Stimulated activated CD8-positive, alpha-beta memory T cell treated with anti-CD3 and anti-CD28 coated beads, Interleukin-12 subunit alpha, Interleukin-12 subunit beta, amount 100 ng/mL, for 4 hours (primary cell): Measurements from ENCODE around the gene ENTPD2.
"Not testable (repeated sequence)": the region's sequence is repeated elsewhere in the genome, so short reads cannot be mapped to it uniquely, and the experiment has no call there.

ENCODE experiments used
- DNase-seq: peaks from one replicate; pipeline ENCODE4 v3.0.0-alpha.2; 2020; ENCODE audit warnings: low read depth

Gene ENTPD2

GRCh38 chr9:137015540-137015930 is 38.3 kb downstream of the ENTPD2 start:
- DNase-seq, result no peak

DNA sequence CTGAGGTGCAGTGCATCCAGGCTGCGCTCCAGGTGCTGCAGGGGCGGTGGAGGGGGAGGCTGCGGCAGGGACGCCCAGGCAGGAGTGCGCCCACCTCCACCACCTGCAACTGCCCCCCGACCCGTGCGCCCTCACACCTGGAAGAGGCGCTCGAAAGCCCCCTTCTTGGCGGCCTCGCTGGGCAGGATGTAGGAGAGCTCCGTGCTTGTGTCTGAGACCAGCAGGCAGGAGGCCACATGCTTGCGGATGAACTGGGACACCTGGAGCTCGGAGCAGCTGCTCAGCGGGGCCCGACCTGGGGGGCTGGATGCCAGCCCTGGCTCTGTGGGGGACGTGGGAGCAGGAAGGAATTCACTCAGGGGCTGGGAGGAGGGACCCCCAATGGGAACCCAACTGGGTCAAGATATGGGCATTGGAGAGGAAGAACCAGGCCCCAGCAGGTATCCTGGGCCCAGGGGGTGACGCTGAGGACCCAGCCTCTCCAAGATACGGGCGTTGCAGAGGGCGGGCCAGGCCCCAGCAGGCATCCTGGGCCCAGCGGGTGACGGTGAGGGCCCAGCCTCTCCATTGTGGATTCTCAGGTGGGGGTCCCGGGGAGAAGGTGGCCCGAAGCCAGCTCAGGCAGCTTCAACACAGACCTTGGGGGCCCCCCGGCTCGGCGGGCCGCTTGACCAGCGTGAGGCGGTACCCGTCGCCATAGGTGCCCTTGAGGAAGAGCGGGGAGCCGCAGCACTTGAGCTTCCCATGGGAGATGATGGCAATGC is 38.9 kb downstream of the ENTPD2 start:
- DNase-seq, result no peak

- DNase-seq, result no peak
Measured at GRCh38 chr9:137014166-137014565, 39.7 kb downstream of the ENTPD2 start.

- no peak for DNase-seq
Measured at GRCh38 chr9:137013571-137013940, 40.3 kb downstream of the ENTPD2 start.

- no peak for DNase-seq
Measured at GRCh38 chr9:137012694-137013570, 40.9 kb downstream of the ENTPD2 start.

GRCh38 chr9:137011907-137012675 is 41.8 kb downstream of the ENTPD2 start:
- DNase-seq, result no peak

DNA sequence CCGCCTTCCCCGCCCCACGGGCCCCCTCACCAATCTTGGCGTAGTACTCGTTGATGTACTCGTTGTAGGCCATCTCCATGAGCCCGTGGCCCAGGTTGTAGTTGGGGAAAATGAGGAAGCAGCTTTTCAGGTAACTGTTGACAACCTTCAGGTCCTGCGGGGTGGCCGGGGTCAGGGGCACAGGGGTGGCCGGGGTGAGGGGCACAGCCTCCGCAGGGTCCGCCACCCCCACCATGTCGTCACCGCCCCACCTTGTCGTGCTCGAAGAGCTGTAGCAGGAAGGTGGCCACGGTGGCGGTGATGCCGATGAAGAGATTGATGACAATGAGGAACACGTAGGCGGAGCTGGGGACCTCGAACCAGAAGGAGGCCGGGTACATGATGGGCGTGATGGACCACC is 42.7 kb downstream of the ENTPD2 start:
- no peak for DNase-seq

DNA sequence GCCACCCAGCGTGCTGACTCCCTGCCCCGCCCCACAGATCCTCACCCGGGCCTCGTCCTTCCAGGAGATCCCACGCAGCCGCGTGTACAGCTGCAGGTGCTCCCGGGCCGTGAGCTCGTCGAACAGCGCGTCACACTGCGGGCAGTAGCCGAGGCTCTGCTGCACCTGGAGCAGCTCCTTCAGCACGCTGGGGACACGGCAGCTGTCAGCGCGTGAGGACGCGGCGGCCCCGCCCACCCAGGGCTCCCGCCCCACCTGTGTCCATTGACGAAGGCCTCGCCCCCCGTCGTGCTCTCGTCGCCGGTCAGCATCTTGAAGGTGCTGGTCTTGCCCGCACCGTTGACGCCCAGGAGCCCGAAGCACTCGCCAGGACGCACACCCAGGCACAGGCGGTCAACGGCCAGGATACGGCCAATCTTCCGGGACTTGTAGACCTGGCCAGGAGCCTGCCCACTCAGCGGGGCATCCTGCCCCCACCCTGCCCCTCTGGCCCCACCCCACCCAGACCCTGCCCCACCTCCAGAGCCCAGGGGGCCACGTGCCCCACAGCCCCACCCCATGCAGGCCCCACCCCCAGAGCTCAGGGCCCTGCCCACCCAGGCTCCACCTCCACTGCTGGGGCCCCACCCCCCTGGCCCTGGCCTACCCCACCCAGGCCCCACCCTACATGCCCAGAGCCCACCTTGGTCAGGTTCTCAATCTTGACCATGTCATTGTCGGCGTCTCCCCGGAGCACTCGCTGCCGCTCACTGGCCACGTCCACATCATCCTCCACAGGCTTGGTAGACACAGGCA is 43.7 kb downstream of the ENTPD2 start:
- DNase-seq, result no peak

DNA sequence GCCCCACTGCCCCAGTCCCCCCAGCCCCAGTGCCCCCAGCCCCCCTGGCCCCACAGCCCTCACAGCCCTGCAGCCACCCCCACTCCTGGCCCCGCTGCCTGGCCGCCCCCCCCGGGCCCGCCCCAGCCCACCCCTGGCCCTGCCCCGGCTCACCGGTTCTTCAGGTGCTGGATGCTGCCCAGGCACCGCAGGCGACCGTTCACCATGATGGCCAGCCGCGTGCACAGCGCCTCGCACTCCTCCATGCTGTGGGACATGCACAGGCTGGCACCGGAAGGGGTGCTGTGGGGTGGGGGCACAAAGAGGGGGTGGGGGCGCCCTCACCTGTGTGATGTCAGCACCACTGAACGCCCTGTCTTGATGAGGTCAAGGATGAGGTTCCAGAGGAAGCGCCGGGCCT is 44.6 kb downstream of the ENTPD2 start:
- no peak for DNase-seq

- DNase-seq, result no peak
Measured at GRCh38 chr9:137008312-137008711, 45.5 kb downstream of the ENTPD2 start.

DNA sequence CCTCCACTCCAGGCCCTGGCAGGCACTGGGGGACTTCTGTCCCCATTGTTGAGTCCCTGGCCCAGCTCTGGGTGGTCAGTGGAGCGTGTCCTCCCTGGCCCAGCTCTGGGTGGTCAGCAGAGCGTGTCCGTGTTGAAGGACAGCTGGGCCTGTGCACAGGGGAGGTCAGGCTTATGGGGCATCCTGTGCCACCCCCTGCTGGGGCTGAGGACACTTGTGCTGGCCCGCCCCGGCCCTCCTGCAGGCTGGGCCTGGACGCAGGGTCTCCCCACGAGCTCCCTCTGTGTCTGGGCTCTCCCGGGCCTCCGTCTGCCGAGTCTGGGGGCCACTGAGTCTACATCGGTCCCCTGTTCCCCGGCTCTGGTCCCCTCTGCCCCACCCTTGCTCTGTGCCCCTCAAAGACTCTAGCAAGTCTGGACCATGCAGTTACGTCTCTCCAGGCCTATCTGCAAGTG is 46.0 kb downstream of the ENTPD2 start:
- DNase-seq, result no peak

- no peak for DNase-seq
Measured at GRCh38 chr9:137007108-137007815, 46.6 kb downstream of the ENTPD2 start.

- no peak for DNase-seq
Measured at GRCh38 chr9:137006116-137007003, 47.5 kb downstream of the ENTPD2 start.

DNA sequence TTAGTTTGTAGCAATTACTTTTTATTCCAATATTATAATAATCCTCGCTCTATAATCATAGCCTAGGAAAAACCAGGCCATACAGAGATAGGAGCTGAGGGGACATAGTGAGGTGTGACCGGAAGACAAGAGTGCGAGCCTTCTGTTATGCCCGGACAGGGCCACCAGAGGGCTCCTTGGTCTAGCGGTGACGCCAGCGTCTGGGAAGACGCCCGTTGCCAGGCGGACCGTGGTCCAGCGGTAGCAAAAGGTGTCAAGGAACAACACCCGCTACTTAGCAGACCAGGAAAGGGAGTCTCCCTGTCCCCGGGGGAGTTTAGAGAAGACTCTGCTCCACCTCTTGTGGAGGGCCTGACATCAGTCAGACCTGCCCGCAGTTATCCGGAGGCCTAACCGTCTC is 49.6 kb downstream of the ENTPD2 start:
- not testable (repeated sequence) for DNase-seq

DNA sequence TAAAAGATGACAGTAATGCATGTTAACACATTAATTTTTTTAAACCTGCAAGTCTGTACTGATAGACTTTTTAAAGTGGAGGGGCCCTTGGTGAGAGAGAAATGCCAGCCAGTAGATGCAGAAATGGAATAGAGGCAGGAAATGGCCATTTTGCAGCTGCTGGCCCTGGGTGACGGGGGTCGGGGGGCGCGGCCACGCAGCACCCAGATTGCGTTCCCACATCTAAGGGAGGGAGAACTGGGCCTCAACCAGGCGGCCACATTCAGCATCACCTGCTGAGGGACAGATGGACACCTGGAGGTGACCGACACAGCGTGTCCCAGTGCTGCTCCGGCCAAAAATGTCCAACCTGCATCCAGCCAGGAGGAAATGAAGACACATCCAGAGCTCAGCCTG is 51.2 kb downstream of the ENTPD2 start:
- DNase-seq, result no peak

DNA sequence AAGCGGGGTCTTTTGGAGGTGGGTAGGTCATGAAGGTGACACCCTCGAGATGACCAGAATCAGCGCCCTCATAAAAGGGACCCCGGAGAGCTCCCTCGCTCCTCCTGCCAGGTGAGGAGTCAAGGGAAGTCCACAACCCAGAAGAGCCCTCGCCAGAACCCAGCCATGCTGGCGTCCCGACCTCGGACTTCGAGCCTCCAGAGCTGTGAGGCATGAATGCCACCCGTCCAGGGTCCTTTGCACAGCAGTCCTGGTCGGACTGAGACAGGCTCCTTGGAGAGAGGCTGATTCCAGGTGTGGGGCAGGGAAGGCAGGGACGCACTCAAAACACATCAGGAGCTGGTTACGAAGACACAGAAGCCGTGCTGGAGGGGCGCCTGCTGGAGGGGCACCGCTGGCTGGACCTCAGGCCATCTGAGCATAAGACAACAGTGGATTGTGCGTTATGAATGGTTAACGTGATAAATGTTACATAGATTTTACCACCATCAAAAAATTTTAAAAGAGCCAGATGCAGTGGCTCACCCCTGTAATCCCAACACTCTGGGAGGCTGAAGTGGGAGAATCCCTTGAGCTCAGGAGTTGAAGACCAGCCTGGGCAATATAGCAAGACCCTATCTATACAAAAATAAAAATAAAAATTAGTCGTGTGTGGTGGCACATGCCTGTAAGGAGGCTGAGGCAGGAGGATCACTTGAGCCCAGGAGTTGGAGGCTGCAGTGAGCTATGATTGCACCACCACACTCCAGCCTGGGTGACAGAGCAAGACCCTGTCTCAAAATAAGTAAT is 51.8 kb downstream of the ENTPD2 start:
- no peak for DNase-seq

DNA sequence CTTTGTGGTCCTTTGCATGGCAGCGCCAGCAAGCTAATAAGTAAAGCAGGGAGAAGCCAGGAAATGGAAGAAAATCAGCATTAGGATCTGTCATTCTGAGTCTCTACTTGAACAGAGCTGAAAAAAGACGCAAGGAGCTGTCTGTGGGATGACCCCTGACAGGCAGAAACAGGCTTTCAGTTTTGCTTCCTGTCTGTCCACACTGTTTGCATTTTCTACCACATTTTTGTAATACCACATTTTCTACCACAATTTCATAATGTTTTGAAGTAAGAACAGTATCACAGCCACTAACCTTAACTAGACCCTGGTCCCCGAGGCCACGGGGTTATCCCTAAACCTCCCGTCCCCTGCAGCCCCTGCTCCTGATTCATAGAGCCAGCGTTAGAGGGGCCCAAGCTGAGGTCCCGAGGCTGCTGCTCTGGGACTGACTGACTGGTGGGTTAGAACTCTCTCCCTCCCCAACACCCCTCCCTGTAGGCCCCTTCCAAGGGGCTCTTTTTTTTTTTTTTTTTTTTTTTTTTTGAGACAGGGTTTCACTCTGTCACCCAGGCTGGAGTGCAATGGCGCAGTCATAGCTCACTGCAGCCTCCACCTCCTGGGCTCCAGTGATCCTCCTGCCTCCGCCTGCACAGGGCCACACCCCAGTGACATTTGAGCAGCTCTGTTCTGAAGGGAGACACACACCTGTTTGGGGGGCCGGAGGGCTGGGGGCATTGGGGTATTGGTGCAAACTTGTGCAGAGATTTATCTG is 53.5 kb downstream of the ENTPD2 start:
- DNase-seq, result no peak
